GM18873 (cell line): ENCODE measurements around the gene SLC26A6.
A peak's percentile ranks its signal among the peaks of the same experiment; 100 is the strongest.

Source experiments
- ATAC-seq: cut with Tn5 transposase; IDR thresholded peaks from one replicate; pipeline ENCODE4 v1.9.1; 2021; ENCODE audit warnings: mild to moderate bottlenecking, moderate library complexity, moderate number of reproducible peaks; ENCODE audit not compliant: unreplicated experiment, low FRiP score

SLC26A6 gene

GRCh38 chr3:48661501-48662144, 26.4 kb upstream of the SLC26A6 start:
- no peak for ATAC-seq

DNA sequence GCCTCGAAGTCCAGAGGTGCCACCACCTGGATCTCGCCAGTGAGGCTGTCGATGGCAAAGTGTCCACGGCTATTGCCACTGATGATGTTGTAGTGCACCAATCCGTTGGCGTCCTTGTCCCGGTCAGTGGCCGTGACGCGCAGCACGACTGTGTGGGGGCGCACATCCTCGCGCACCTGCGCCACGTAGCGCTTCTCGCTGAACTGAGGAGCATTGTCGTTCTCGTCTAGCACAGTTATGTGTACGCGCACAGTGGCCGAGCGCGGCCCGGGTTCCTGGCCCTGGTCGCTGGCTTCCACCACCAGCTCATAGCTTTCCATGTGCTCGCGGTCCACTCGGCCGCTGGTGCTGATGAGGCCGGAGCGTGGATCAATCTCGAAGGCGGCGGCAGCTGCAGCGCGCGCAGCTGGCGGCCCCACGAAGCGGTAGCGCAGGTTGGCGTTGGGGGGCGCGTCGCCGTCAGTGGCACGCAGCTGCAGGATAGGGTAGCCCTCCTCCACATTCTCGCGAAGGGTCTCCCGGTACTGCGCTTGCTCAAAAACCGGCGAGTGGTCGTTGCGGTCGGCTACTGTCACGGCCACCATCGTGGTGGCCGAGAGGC, 25.6 kb upstream of the SLC26A6 start:
- no peak for ATAC-seq

DNA sequence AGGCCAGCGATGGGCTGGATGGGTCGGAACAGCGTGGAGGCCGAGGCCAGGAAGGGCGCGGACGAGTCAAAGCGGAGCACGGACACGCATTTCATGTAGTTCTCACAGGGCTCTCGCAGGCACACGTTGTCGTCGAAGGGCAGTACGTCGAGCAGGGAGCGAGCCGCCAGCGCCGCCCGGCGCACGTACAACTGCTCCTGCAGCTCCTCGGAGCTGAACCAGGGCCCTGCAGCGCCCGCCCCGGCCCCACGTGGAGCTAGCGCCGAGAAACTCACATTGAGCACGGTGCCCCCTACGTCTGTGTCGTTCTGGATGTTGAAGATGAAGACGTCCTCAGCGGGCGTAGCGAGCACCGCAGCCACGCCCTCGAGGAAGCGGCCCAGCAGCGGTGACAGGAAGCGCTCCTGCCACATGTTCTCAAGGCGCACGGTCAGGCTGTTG, 21.6 kb upstream of the SLC26A6 start:
- no peak for ATAC-seq

DNA sequence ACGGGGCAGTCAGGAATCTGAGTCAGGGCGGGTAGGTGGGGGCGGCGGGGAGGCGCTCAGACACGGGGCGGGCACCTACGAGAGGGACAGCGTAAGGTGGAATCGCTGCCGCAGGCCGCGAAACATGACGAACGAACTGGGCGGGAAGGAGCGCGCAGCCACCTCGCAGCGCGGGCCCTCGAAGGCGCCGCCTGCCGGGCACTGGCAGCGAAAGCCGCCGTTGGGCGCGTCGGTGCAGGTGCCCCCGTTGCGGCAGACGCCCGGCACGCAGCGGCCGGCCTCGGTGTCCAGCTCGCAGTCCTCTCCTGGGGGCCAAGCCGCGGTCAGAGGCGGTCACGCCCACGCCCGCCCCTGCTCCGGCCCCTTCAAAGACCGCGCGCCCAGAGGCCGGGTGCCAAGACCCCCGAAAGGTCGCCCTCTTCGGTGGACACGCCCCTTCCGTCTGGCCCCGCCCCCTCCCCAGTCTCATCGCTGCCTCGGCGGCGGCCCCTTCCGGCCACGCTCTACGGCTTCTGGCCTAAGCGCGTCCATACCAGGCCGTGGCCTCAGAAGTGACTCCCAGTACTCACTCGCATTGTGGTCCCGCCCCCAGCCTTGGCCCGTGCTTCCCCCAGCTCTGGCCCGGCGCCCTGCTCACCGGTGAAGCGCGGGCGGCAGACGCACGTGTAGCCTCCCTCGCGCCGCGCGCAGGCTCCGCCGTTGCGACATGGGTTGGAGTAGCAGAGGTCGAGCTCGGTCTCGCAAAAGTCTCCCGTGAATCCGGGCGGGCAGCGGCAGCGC, 21.0 kb upstream of the SLC26A6 start:
- peak; percentile 48 for ATAC-seq

DNA sequence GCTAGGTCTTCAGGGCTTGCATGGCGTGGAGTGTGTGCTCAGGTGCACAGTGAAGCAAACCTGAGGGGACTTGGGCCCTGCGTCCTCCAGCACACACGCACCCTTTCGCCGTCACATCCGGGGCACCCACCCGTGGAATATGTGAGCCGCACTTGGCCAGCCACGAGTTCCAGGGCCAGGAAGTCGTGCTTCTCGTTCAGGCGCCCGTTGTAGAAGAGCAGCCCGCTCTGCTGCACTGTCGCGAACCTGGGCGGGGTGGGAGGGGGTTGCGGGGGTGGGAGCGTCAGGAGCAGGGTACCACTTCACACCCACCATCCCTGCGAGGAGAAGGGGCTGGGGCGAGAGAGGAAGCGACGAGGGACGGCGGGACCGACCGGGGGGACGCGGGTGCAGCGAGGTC, 20.3 kb upstream of the SLC26A6 start:
- no peak for ATAC-seq

GRCh38 chr3:48655063-48655462, 19.8 kb upstream of the SLC26A6 start:
- no peak for ATAC-seq

DNA sequence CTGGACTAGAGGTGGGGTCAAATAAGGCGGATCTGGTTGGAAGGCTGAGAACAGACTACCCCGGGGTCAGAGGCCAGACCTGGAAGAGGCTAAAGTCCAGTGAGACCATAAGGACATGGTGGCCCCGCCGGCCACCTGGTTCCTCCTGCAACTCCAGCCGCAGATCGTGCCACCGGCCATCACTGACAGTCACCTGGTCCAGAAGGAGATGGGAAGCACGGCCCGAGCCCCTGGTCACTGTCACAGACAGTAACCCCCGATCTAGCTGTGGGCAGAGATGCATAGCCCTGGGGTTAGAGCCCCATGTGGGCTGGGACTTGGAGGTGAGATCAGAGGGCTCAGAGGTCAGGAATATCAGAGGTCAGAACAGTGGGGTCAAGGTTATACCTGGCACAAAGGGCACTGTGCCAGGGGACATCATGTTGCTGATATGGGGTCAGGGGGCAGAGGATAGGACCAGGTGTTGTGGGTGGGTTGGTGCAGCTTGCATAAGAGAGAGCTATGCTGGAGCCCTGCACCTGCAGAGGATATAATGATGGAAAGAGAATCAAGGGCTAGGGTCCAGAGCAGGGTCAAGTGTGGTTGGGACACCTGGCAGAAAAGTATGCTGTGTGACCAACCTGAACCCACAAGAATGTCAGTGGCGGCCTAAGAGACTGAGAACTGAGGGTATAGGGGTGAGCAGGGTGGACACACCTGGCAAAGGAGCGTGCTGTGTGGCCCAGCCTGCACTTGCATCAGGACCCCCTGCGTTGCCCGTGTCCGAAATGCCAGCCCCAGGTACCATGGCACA, 17.9 kb upstream of the SLC26A6 start:
- no peak for ATAC-seq

DNA sequence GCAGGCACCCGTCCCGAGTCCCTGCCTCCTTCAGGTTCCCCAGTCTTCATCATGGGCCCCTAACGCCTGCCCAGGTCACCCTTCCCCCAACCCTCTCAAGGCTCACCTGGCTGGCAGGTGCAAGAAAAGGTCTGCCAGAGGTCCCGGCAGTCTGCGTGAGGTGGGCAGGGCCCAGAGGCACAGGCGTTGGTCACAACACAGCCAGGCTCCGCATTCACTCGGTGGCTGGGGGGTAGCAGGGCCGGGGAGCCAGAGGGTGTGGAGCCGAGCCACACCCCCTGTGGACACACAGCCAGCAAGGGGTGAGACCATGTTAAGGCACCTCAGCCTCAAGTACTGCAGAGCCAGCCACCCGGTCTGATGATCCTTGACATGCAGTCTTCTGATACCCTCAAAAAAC, 16.5 kb upstream of the SLC26A6 start:
- no peak for ATAC-seq

- ATAC-seq: no peak
Measured at GRCh38 chr3:48650723-48651122, 15.5 kb upstream of the SLC26A6 start.

GRCh38 chr3:48648188-48648850, 13.1 kb upstream of the SLC26A6 start:
- ATAC-seq: no peak

DNA sequence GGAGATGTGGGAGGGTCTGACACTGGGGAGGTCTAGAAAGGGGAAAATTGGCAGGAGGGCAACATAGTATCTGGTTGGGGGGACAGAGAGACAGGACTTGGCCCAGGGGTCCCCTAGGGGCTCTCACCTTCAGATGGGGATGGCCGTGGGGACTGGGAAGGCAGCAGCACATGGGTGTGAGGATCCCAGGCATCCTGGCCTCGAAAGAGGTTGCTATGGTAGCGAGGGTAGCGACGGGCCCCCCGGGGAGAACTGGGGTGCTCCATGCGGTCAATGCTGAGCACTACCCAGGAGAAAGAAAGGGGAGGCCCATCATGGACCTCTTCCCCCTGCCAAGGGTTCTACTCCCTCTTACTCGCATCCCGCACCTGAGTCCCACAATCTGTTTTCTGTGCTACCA, 12.5 kb upstream of the SLC26A6 start:
- no peak for ATAC-seq

DNA sequence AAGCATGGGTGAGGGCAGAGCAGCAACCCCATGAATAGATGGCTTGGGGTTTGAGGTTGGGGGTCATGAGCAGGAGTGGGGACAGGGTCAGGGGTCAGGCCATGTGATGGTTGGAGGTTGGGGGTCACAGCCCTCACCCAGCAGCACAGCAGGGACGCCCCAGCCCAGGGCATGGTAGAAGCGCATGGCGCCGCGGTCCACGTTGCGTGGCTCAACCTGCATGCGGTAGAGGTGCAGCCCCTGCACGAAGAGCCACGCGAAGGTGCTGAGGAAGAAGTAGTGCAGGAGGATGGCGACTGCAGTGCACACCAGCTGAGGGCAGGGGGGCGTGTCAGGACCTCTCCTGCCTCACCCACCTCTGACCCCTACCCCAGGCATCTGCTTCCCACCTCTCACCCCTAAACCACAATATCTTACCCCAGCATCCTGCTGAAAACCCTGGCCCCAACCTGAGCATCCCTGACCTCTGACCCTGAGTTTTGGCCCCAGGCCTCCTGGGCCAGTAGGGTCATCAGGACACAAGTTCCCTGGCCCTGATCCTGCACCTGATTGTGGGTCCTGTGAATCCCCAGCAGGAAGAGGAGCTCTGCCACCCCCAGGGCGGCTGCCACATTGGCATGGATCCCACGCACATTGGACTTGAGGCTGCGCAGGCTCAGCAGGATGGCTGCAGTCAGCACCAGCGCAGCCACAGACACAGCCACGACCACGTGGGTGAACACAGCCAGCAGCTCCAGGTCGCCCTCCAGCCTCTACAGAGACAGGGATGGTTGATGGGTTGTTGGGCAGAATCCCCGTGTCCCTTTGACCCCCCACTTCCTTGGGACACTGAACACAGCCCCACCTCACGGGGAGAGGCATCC, 9.9 kb upstream of the SLC26A6 start:
- no peak for ATAC-seq

DNA sequence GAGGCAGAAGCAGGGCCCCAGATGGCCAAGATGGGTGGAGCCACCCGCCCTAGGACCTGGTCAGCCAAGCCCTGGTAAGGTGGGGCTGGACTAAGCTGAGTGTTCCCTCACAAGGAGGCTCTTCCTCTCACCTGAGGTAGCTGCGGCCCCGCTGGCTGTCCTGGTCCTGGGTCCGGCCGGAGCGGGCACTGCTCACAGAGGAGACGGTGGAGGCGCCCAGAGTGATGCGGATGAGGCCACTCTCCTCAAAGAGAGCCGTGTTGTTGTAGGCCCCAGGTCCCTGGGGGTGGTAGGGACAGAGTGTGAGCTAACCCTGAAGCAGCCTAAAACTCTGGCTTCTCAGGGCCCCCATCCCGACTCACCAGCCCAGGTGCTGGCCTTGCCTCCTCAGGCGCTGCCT, 7.3 kb upstream of the SLC26A6 start:
- no peak for ATAC-seq

DNA sequence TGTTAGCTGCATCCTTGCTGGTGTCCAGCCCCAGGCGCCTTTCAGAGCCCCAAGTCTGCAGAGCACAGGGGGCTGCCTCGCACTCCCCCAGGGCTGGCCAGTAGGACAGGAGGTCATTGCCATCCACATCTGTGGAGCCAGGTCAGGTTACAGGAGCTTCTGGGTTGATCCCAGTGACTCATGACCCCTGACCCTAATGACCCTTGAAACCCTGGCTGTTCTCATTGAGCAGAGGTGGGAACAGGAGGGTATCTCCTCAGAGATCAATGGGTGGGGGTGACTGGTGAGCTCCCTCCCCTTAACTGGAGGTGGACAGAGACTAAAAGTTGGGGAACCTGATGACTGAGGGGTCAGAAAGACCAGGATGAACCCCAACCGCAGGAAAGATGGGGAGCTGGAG, 6.1 kb upstream of the SLC26A6 start:
- ATAC-seq: no peak

- ATAC-seq: no peak
Measured at GRCh38 chr3:48639944-48640606, 4.8 kb upstream of the SLC26A6 start.

GRCh38 chr3:48637305-48637704, 2.0 kb upstream of the SLC26A6 start:
- ATAC-seq: no peak

DNA sequence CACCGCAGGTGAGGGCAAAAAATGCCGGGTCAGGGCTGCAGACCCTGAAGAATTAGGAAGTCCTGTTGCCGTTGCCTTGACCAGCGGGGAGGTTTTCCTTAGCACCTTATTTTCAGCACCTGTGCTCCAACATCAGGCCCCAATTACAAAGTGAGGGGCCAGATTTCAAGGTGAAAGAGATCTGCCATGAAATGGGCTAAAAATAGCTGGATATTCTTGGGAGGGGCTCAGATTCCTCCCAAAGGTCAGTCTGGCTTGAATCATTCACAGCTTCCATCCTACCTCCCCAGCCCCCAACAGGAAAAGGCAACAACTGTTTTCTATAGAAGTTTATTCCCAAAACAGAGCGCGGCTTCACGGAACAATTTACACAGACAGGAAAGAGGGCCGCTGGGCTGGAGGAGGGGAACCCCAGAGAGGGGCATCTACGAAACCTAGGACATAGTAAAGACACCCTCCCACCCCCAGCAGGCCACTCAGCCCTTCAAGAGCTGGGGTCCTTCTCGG, 941 bp upstream of the SLC26A6 start:
- ATAC-seq: no peak

- peak; percentile 9 for ATAC-seq
Measured at GRCh38 chr3:48634661-48635221, 520 bp downstream of the SLC26A6 start.
